ENCODE measurements around the gene TRUB1.

Gene TRUB1

DNA sequence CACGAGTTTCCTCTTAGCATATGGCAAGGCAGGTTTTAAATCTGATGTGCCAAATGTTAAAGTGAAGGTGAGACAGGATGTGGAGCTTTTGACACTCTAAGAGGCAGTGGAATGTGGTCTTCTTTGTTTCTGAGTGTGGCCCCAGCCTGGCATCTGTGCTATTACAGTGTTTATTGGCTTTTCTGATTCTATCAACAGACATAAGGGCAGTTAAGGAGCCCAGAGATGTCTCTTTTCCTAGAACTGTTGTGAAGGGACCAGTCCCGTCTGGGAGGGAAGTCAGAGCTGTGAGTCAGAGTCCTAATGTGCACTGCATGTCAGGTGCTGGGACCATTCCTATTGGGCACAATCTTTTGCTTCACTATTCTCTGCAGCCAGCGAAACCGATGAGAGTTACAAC is 32.5 kb downstream of the TRUB1 start:
- H3K27ac ChIP-seq = no peak overlapping the region
- no peak overlapping the region for H3K4me3 ChIP-seq

GRCh38 chr10:114973306-114973705 is 35.3 kb downstream of the TRUB1 start:
- Histone ChIP-seq H3K27ac (no peak overlapping the region), H3K4me3 (no peak overlapping the region)

DNA sequence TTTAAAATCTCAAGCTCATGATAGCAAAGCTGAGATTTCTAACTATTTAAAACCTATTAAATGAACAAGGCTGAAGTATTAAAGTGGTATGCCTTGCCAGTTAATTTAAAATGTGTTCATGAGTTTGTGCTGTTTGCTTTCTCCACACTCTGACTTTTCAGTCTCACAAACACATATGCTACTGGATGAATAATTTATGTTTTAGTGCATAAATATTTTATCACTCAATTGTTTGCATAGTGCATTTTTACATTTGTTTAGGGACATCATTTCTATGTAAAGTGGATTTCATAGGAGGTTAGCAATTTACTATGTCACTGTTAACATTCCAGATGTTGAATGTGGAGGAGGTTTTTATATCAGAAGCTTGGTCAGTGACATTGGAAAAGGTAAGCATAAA is 36.0 kb downstream of the TRUB1 start:
- no peak overlapping the region for H3K4me3 ChIP-seq
- H3K27ac ChIP-seq = no peak overlapping the region

DNA sequence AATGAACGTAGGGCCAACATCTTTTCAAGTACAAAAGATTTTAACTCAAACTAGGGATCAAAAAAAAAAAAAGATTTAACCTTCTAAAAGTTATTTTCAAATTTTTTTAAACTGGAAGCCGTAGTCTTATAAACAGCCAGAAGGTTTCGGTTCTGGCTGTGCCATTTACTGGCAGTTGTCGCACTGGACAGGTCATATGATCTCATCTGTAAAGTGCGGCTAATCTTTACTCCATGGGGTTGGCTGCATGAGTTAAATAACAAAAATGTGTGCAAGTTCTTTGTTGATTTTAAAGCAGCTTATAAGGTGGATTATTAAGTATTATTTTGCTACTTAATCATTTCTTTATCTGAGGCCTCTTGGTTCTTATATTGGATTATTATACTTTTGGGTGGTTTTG is 36.6 kb downstream of the TRUB1 start:
- no peak overlapping the region for H3K27ac ChIP-seq
- no peak overlapping the region for H3K4me3 ChIP-seq

- Histone ChIP-seq H3K4me3 (no peak overlapping the region), H3K27ac (no peak overlapping the region)
Observed at GRCh38 chr10:114975091-114975490, 37.1 kb downstream of the TRUB1 start.

DNA sequence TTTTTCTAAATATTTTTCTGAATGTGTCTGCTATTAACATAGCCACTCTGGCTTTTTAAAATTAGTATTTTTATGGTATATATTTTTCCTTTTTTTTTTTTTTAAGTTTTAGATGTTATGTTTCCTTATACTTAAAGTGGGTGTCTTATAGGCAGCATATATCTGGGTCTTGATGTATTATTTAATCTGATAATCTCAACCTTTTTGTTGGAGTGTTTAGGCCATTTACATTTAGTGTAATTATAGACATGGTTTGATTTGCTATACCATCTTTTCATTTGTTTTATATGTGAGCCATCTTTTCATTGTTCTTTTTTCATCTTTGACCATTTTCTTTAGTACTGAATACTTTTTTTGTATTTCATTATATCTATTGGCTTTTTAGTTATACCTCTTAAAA is 45.0 kb downstream of the TRUB1 start:
- H3K4me3 ChIP-seq = no peak overlapping the region

GRCh38 chr10:114987995-114988394 is 50.0 kb downstream of the TRUB1 start:
- no peak overlapping the region for H3K27ac ChIP-seq
- no peak overlapping the region for H3K4me3 ChIP-seq

More for the DNA sequence above, 45.0 kb downstream of the TRUB1 start:
- H3K27ac ChIP-seq = no peak overlapping the region

DNA sequence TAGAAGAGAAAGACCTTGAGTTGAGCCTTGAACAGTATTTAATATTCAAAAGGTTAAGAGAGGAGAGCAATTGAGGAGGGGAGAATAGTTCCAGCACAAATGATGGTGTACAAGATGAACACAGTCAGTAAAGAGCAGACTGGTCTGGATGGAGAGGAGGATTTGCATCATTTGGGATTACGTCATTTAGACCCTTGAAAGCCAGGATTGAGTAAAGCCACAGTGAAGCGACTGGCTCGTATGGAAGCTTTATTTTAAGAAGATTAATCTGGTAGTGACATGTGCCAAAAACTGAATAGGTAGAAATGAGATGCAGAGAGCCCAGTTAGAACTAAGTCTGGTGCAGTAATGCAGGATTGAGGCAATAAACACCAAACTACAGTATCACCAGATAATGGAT is 52.6 kb downstream of the TRUB1 start:
- H3K4me3 ChIP-seq = no peak overlapping the region
- H3K27ac ChIP-seq = no peak overlapping the region

DNA sequence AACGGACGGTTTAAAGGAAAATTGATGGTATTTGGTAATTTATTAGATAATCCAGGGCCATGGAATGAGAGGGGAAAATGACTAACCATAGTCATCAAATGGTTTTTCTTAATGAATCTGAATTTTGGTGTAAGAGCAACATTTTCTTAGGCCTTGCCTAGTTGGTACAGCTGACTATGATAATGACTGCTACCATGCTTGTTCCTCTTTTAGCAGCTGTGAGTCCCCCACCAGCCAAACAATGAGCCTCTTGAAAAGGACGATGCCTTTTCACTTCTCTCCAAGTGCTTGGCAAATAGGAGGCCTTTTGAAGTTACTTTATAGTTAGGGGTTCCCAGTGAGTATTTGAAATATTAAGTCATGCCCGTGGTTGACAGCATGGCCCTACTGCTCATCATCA is 53.0 kb downstream of the TRUB1 start:
- Histone ChIP-seq H3K4me3 (no peak overlapping the region), H3K27ac (no peak overlapping the region)

- H3K4me3 ChIP-seq = no peak overlapping the region
- no peak overlapping the region for H3K27ac ChIP-seq
Observed at GRCh38 chr10:114992189-114992775, 54.3 kb downstream of the TRUB1 start.

DNA sequence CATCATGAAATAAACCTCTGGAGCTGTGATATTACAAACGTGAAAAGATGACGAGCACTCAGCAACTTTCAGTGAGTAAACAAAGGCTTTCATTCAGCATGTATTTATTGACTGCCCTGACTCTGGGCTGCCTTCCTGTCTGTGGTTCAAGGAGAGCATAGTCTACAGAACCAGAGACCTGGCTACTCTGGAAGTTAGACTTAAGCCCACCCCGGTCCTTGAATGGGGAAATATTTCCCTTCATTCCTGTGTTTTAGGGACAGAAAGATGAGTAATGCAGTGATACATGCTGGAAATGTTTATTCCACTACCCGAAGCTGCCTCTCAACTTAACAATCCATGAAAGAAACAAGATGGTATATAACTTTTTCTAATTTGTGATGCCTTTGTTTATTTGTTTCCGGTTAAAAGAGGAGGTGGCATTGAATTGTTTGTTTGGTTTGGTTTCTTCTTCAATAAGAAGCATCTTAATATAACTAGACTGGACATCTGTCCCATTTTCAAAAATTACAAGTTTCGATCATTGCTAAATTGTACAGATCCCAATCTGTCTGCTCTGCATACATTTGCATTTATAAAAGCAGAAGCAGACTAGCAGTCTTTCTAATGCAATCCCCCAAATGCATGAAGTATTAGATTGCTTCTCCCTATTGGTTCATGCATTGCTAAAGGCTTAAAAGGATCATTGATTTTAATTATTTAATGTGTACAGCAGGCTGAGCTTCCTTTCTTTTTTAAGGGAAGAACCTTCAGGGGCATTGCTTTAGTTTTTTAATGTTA is 57.7 kb downstream of the TRUB1 start:
- Histone ChIP-seq H3K4me3 (no peak overlapping the region), H3K27ac (no peak overlapping the region)

- Histone ChIP-seq H3K4me3 (no peak overlapping the region), H3K27ac (no peak overlapping the region)
Observed at GRCh38 chr10:114996542-114996941, 58.5 kb downstream of the TRUB1 start.

DNA sequence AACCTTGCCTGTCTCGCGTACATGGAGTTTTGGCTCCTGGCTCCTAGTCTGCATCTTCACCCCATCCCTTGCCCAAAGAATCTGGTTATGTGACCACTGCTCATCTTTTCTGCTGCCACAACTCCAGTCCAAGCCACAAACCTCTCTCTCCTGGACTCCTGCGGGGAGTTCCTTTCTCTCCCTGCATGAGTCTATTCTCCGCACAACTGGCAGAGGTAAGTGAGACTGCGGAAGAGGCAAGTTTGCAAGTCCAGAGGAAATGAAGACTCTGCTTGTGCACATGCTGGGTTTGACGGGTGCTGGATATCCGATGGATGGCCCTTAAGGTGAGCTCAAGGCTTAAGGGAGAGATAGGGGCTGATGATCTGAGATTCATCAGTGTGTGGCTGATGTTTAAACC is 61.0 kb downstream of the TRUB1 start:
- H3K27ac ChIP-seq = no peak overlapping the region
- no peak overlapping the region for H3K4me3 ChIP-seq

- H3K4me3 ChIP-seq = no peak overlapping the region
- H3K27ac ChIP-seq = no peak overlapping the region
Observed at GRCh38 chr10:115001506-115002381, 63.7 kb downstream of the TRUB1 start.

- Histone ChIP-seq H3K27ac (no peak overlapping the region), H3K4me3 (no peak overlapping the region)
Observed at GRCh38 chr10:115003396-115003795, 65.4 kb downstream of the TRUB1 start.

DNA sequence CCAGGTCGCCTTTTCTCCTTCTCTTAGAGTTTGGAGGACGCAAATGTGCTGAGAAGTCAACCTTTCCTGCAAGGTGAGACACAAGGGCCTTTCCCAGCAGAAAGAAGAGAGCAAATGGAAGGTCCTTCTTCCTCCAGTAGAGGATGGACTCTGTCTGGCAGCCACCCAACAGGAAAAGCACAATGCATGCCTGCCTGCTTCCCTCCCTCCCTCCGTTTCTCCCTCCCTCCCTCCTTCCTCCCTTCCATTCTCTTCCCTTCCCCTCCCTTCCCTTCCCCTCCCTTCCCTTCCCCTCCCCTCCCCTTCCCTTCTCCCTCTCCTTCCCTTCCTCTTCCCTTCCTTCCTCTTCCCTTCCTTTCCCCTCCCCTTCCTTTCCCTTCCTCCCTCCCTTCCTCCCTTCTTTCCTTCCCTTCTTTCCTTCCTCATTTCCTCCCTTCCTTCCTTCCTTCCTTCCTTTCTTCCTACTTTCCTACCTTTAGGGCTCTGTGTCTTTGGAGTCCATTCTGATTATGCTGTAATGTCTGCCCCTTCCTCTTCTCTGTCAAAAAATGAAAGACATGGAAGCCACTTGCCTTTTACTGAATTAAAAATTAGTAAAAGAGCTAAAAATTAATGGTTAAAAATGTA is 66.4 kb downstream of the TRUB1 start:
- Histone ChIP-seq H3K4me3 (no peak overlapping the region), H3K27ac (no peak overlapping the region)

GRCh38 chr10:115005771-115006170 is 67.8 kb downstream of the TRUB1 start:
- H3K27ac ChIP-seq = no peak overlapping the region
- no peak overlapping the region for H3K4me3 ChIP-seq

DNA sequence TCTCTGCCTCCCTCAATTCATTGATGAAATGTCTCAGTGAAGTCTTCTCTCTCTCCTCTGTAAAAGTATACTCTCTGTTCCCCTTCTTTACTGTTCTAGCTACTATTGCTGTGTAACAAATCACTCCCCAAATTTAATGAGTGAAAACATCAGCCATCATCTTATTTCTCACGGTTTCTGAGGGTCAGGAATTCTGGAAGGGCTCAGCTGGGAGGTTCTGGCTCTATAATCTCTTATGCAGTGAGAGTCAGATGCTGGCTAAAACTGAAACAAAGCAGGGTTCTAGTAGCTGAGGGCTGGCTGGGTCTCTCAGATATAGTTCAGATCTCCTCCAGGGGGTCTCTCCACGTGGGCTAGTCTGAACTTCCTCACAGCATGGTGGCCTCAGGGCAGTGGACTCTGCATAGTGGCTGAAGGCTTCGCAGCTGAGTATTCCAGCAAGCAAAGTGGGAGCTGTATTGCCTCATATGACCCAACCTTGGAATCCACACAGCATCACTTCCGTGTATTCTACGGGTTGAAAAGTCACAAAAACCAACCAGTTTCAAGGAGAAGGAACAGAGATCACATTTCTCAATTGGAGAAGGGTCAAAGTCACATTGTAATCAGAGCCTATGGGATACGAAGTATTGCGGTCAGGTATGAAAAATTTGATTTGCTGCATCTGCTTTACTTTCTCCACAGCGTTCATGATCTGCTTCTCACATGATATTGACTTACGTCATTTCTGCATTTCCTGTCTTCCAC is 80.4 kb downstream of the TRUB1 start:
- H3K27ac ChIP-seq = no peak overlapping the region
- no peak overlapping the region for H3K4me3 ChIP-seq

DNA sequence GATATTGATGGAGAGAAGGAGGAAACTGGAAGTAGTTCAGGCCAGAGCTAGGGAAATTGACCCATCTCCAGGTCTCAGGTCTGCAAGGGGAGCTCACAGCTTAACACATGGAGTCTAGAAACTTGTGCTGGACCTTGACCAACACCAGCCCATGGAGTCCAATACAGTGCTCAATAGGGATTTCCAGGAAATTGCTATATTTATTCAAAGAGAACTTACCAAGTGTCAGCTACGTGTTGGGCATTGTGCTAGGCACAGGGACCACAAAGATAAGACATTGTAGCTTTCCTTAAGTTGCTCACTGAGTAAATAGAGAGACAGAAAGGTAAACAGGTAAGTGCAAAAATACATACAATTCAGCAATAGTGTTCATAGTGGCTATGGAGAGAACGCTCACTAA is 82.5 kb downstream of the TRUB1 start:
- H3K27ac ChIP-seq = no peak overlapping the region
- H3K4me3 ChIP-seq = no peak overlapping the region

DNA sequence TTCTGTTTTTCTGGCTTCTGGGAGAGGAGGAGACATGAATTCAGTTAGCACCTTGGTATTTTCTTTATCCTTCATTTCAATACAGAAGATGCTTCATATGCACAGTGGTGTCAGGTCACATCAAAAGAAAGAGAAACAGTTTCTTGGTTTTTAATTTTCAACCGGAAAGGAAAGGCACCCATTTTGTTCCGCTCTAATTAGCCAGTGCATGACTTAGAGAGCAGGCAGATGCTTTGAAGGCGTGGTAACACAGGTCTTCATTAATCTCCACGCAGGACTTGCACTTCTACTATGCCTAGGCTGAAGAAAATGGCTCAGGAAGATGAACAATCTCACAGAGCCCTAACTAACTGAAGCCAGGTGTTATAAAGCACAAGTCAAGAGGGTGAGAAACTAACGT is 84.7 kb downstream of the TRUB1 start:
- no peak overlapping the region for H3K4me3 ChIP-seq
- no peak overlapping the region for H3K27ac ChIP-seq

Measured in skin epidermis (tissue), 12 donors.